ENCODE measurements around the gene TREML2. TPM values are rescaled to one million over a fixed set of nuclear protein-coding genes. Genes with fewer than 3 reads are reported as not detected.
"Not testable (repeated sequence)": the region's sequence is repeated elsewhere in the genome, so short reads cannot be mapped to it uniquely, and the experiment has no call there.

Gene TREML2
- total RNA-seq, 1 experiment from 2014 or later, result not detected

- CTCF ChIA-PET, result interaction anchor here (2.3 kb wide), 1 partner anchor 7 kb away, joined by 14 read pairs; no protein-coding TSS in a partner anchor
- DNase-seq (ENCODE audit: low read depth, low spot score), result no peak
- Histone ChIP-seq H4K20me1 (ENCODE audit: insufficient read depth) (no peaks in the 10 kb centered on the region), H3K9ac (ENCODE audit: low read length) (no peak overlapping the region), H3K36me3 (ENCODE audit: control insufficient read depth in 1 of 2, insufficient read depth in 2 of 2, low read length in 2 of 2) (no peaks in the 10 kb centered on the region), H3K27me3 (ENCODE audit: insufficient read depth, low read length) (peaks cover 11% of the 10 kb centered on the region), H2AFZ (ENCODE audit: low read depth, low read length, poor library complexity, severe bottlenecking) (no peak overlapping the region), H3K9me2 (ENCODE audit: insufficient read depth) (no peaks in the 10 kb centered on the region), H3K4me2 (ENCODE audit: low read length) (no peak overlapping the region), H3K4me1 (ENCODE audit: control insufficient read depth in 1 of 2, insufficient read depth in 2 of 2, low read length in 2 of 2) (no peaks in the 10 kb centered on the region), H3K27ac (ENCODE audit: low read depth, low read length) (no peak overlapping the region), H3K4me3 (replicated peaks in 1 of 2; ENCODE audit: low read depth in 1 of 2, low read length in 2 of 2) (no peak overlapping the region), H3K79me2 (ENCODE audit: insufficient read depth, low read length) (no peaks in the 10 kb centered on the region), H3K9me3 (ENCODE audit: control insufficient read depth in 1 of 2, insufficient read depth in 1 of 2, low read depth in 1 of 2, low read length in 2 of 2) (peaks cover 3 to 8% of the 10 kb centered on the region in 2 experiments; a peak in 2 of 4 replicates)
- intact Hi-C loops (cut with micrococcal nuclease), result no loop called here
- RAD21 ChIA-PET (ENCODE audit: low non-redundant PET in 1 of 2, low total read pairs in 2 of 2, uncharacterized antibody in 2 of 2, unreplicated experiment in 2 of 2), result no interaction called here
- BruUV-seq (replicated peaks), result no TSS peak
- TF ChIP-seq ATF3 (IDR thresholded peaks at IDR 0.05), result no peak
- no peak for TF ChIP-seq CBX3 (IDR thresholded peaks at IDR 0.05; ENCODE audit: low read depth)
- no peak for TF ChIP-seq SRF (IDR thresholded peaks at IDR 0.05; ENCODE audit: low read depth)
- TF ChIP-seq, protein P1, sequence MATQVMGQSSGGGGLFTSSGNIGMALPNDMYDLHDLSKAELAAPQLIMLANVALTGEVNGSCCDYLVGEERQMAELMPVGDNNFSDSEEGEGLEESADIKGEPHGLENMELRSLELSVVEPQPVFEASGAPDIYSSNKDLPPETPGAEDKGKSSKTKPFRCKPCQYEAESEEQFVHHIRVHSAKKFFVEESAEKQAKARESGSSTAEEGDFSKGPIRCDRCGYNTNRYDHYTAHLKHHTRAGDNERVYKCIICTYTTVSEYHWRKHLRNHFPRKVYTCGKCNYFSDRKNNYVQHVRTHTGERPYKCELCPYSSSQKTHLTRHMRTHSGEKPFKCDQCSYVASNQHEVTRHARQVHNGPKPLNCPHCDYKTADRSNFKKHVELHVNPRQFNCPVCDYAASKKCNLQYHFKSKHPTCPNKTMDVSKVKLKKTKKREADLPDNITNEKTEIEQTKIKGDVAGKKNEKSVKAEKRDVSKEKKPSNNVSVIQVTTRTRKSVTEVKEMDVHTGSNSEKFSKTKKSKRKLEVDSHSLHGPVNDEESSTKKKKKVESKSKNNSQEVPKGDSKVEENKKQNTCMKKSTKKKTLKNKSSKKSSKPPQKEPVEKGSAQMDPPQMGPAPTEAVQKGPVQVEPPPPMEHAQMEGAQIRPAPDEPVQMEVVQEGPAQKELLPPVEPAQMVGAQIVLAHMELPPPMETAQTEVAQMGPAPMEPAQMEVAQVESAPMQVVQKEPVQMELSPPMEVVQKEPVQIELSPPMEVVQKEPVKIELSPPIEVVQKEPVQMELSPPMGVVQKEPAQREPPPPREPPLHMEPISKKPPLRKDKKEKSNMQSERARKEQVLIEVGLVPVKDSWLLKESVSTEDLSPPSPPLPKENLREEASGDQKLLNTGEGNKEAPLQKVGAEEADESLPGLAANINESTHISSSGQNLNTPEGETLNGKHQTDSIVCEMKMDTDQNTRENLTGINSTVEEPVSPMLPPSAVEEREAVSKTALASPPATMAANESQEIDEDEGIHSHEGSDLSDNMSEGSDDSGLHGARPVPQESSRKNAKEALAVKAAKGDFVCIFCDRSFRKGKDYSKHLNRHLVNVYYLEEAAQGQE (IDR thresholded peaks at IDR 0.05; ENCODE audit: low read depth), result no peak
- TF ChIP-seq EZH2 (IDR thresholded peaks at IDR 0.05), result no peak
- no peak for ATAC-seq
- POLR2A ChIA-PET, result no interaction called here
These were observed 11.0 kb downstream of the TREML2 start for GRCh38 chr6:41189967-41190366.

DNA sequence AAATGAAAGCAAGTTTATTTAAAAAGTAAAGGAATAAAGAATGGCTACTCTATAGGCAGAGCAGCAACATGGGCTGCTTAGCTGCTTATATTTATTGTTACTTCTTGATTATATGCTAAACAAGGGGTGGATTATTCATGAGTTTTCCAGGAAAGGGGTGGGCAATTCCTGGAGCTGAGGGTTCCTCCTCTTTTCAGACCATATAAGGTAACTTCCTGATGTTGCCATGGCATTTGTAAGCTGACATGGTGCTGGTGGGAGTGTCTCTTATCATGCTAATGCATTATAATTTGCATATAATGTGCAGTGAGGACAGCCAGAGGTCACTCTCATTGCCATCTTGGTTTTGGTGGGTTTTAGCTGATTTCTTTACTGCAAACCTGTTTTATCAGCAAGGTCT is 11.9 kb downstream of the TREML2 start:
- POLR2A ChIA-PET; H3K36me3 ChIP-seq (ENCODE audit: control insufficient read depth in 1 of 2, insufficient read depth in 2 of 2, low read length in 2 of 2); ATAC-seq; H3K4me3 ChIP-seq (replicated peaks in 1 of 2; ENCODE audit: low read depth in 1 of 2, low read length in 2 of 2); intact Hi-C loops (cut with micrococcal nuclease); H2AFZ ChIP-seq (ENCODE audit: low read depth, low read length, poor library complexity, severe bottlenecking); H4K20me1 ChIP-seq (ENCODE audit: insufficient read depth); H3K27ac ChIP-seq (ENCODE audit: low read depth, low read length); H3K9me3 ChIP-seq (ENCODE audit: control insufficient read depth in 1 of 2, insufficient read depth in 1 of 2, low read depth in 1 of 2, low read length in 2 of 2); DNase-seq (ENCODE audit: low read depth, low spot score); H3K27me3 ChIP-seq (ENCODE audit: insufficient read depth, low read length); H3K4me1 ChIP-seq (ENCODE audit: control insufficient read depth in 1 of 2, insufficient read depth in 2 of 2, low read length in 2 of 2); RAD21 ChIA-PET (ENCODE audit: low non-redundant PET in 1 of 2, low total read pairs in 2 of 2, uncharacterized antibody in 2 of 2, unreplicated experiment in 2 of 2); H3K9me2 ChIP-seq (ENCODE audit: insufficient read depth); CTCF ChIA-PET; H3K9ac ChIP-seq (ENCODE audit: low read length); H3K4me2 ChIP-seq (ENCODE audit: low read length); H3K79me2 ChIP-seq (ENCODE audit: insufficient read depth, low read length); BruUV-seq (replicated peaks): not testable (repeated sequence)
